Trophoblast cell (in vitro differentiated cells and primary cell): Measurements from ENCODE around the gene EDIL3.

Source experiments
- DNase-seq, 2 donors: peaks; one replicate each; pipeline ENCODE4 v3.0.0-alpha.2; 2016
- H2AFZ ChIP-seq: 2 replicates; pipeline ENCODE4 v1.6.1; 2013; ENCODE audit warnings: low read length, moderate library complexity, mild to moderate bottlenecking; ENCODE audit not compliant: insufficient read depth, poor library complexity
- H2AK5ac ChIP-seq: 2 replicates; pipeline ENCODE4 v1.6.1; 2013; ENCODE audit warnings: mild to moderate bottlenecking, low read length
- H2BK120ac ChIP-seq: 2 replicates; pipeline ENCODE4 v1.6.1; 2013; ENCODE audit warnings: low read length, mild to moderate bottlenecking, moderate library complexity; ENCODE audit not compliant: insufficient read depth, poor library complexity
- H2BK12ac ChIP-seq: 2 replicates; pipeline ENCODE4 v1.6.1; 2013; ENCODE audit warnings: mild to moderate bottlenecking, low read length, moderate library complexity
- H2BK5ac ChIP-seq: 2 replicates; pipeline ENCODE4 v1.6.1; 2013; ENCODE audit warnings: low read length, low read depth, moderate library complexity, mild to moderate bottlenecking; ENCODE audit not compliant: poor library complexity
- H3K14ac ChIP-seq: 2 replicates; pipeline ENCODE4 v1.6.1; 2013; ENCODE audit warnings: mild to moderate bottlenecking, low read length
- H3K18ac ChIP-seq: 2 replicates; pipeline ENCODE4 v1.6.1; 2013; ENCODE audit warnings: mild to moderate bottlenecking, low read length
- H3K23ac ChIP-seq: 2 replicates; pipeline ENCODE4 v1.6.1; 2013; ENCODE audit warnings: low read length
- H3K27ac ChIP-seq: 2 replicates; pipeline ENCODE4 v1.5.1; 2013; ENCODE audit warnings: low read depth, mild to moderate bottlenecking, inconsistent platforms, low read length, moderate library complexity
- H3K27me3 ChIP-seq: 2 replicates; pipeline ENCODE4 v1.6.1; 2013; ENCODE audit warnings: inconsistent platforms, mild to moderate bottlenecking, low read length, moderate library complexity; ENCODE audit not compliant: insufficient read depth
- H3K36me3 ChIP-seq, 2 experiments: 1 replicate in 1 of 2; 2 replicates in 1 of 2; pipeline ENCODE4 v1.6.1; 2013; ENCODE audit warnings: low read length in 2 of 2, mild to moderate bottlenecking in 2 of 2, moderate library complexity in 1 of 2; ENCODE audit not compliant: insufficient read depth in 2 of 2, control insufficient read depth in 1 of 2
- H3K4ac ChIP-seq: 2 replicates; pipeline ENCODE4 v1.6.1; 2013; ENCODE audit warnings: low read depth, mild to moderate bottlenecking, low read length, moderate library complexity
- H3K4me1 ChIP-seq, 2 experiments: 1 replicate in 1 of 2; 2 replicates in 1 of 2; pipeline ENCODE4 v1.6.1; 2013; ENCODE audit warnings: low read length in 2 of 2, mild to moderate bottlenecking in 2 of 2, moderate library complexity in 1 of 2; ENCODE audit not compliant: insufficient read depth in 2 of 2, control insufficient read depth in 1 of 2
- H3K4me2 ChIP-seq: 2 replicates; pipeline ENCODE4 v1.6.1; 2013; ENCODE audit warnings: inconsistent platforms, mild to moderate bottlenecking, low read length, moderate library complexity
- H3K4me3 ChIP-seq: 2 replicates; pipeline ENCODE4 v1.5.1; 2013; ENCODE audit warnings: mild to moderate bottlenecking, low read depth, low read length, inconsistent platforms
- H3K79me1 ChIP-seq: one replicate; pipeline ENCODE4 v1.6.1; 2013; ENCODE audit warnings: low read length
- H3K79me2 ChIP-seq: 2 replicates; pipeline ENCODE4 v1.6.1; 2013; ENCODE audit warnings: low read length, mild to moderate bottlenecking; ENCODE audit not compliant: control insufficient read depth, insufficient read depth, poor library complexity
- H3K9ac ChIP-seq: 2 replicates; pipeline ENCODE4 v1.6.1; 2013; ENCODE audit warnings: mild to moderate bottlenecking, low read length
- H3K9me3 ChIP-seq: 2 replicates; pipeline ENCODE4 v1.6.1; 2013; ENCODE audit warnings: low read depth, mild to moderate bottlenecking, control low read depth, inconsistent platforms, low read length; ENCODE audit not compliant: insufficient read depth
- H4K12ac ChIP-seq: 2 replicates; pipeline ENCODE4 v1.6.1; 2013; ENCODE audit warnings: low read depth, mild to moderate bottlenecking, low read length, moderate library complexity
- H4K8ac ChIP-seq: 2 replicates; pipeline ENCODE4 v1.6.1; 2013; ENCODE audit warnings: low read depth, mild to moderate bottlenecking, low read length, moderate library complexity
- H4K91ac ChIP-seq: one replicate; pipeline ENCODE4 v1.6.1; 2013; ENCODE audit warnings: low read depth, mild to moderate bottlenecking, low read length, moderate library complexity
- WGBS: extraction: QIAGEN DNeasy Blood & Tissue Kit; methylation state at CpG from one replicate; pipeline ENCODE4 v1.1.7; 2013; ENCODE audit warnings: missing lambda C conversion rate; ENCODE audit not compliant: insufficient read length, insufficient coverage; ENCODE audit errors: extremely low coverage; 5-methylcytosine and 5-hydroxymethylcytosine counted together

The EDIL3 gene

DNA sequence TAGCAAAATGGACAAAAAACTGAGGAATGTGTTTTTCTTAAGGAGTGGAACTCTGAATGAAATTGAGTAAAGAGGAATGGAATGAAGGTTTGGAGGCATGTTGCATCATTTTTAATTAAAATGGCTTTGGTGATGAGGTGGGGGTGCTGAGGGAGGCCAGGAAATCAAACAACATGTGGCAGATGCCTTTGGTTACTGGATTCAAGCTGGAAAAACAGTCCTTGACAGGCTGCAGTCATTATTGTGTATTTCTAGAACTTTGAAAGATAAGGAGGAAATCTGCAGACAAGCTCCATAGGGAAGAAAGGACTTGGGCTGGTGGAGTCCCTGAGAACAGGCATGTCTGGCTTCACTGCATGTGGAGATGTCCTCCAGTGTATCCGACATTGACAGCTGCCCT lies 460.5 kb downstream of the EDIL3 start:
- Histone ChIP-seq H3K4me1 (peaks cover 5 to 7% of the 10 kb centered on the region in 2 experiments), H4K12ac (no peak overlapping the region), H3K9me3 (no peaks in the 10 kb centered on the region), H4K8ac (no peak overlapping the region), H2AFZ (no peak overlapping the region), H3K23ac (no peak overlapping the region), H3K18ac (no peak overlapping the region), H3K79me1 (peaks cover 11% of the 10 kb centered on the region), H2AK5ac (peak overlapping the region; percentile 22), H3K36me3 (no peaks in the 10 kb centered on the region), H3K27ac (peak overlapping the region; percentile 46), H2BK120ac (peak overlapping the region; percentile 76), H3K27me3 (no peaks in the 10 kb centered on the region), H3K4me2 (no peak overlapping the region), H3K4ac (no peak overlapping the region), H2BK12ac (peak overlapping the region; percentile 59), H3K14ac (peak overlapping the region; percentile 3), H3K9ac (no peak overlapping the region), H3K79me2 (no peaks in the 10 kb centered on the region), H3K4me3 (no peak overlapping the region), H2BK5ac (peak overlapping the region; percentile 42), H4K91ac (peak overlapping the region; percentile 50)
- DNase-seq: no peak
- WGBS: no CpG with 5 or more reads among the region's 1 CpG

GRCh38 chr5:83922699-83923098 lies 462.0 kb downstream of the EDIL3 start:
- H3K4ac ChIP-seq: no peak overlapping the region
- no peak overlapping the region for H3K18ac ChIP-seq
- no peak overlapping the region for H4K8ac ChIP-seq
- H2BK120ac ChIP-seq: no peak overlapping the region
- no peaks in the 10 kb centered on the region for H3K36me3 ChIP-seq
- WGBS: no CpG with 5 or more reads among the region's 4 CpGs
- no peak overlapping the region for H3K27ac ChIP-seq
- peak overlapping the region; percentile 55 for H2BK12ac ChIP-seq
- no peak overlapping the region for H2BK5ac ChIP-seq
- no peak overlapping the region for H3K14ac ChIP-seq
- H3K4me1 ChIP-seq: peaks cover 5 to 7% of the 10 kb centered on the region in 2 experiments
- no peak overlapping the region for H4K91ac ChIP-seq
- H3K23ac ChIP-seq: no peak overlapping the region
- H3K4me2 ChIP-seq: no peak overlapping the region
- H3K79me2 ChIP-seq: no peaks in the 10 kb centered on the region
- no peak overlapping the region for H3K4me3 ChIP-seq
- no peaks in the 10 kb centered on the region for H3K27me3 ChIP-seq
- H3K9ac ChIP-seq: no peak overlapping the region
- no peaks in the 10 kb centered on the region for H3K9me3 ChIP-seq
- no peak overlapping the region for H2AFZ ChIP-seq
- peak overlapping the region; percentile 9 for H2AK5ac ChIP-seq
- H3K79me1 ChIP-seq: peaks cover 11% of the 10 kb centered on the region
- DNase-seq: no peak
- H4K12ac ChIP-seq: no peak overlapping the region

DNA sequence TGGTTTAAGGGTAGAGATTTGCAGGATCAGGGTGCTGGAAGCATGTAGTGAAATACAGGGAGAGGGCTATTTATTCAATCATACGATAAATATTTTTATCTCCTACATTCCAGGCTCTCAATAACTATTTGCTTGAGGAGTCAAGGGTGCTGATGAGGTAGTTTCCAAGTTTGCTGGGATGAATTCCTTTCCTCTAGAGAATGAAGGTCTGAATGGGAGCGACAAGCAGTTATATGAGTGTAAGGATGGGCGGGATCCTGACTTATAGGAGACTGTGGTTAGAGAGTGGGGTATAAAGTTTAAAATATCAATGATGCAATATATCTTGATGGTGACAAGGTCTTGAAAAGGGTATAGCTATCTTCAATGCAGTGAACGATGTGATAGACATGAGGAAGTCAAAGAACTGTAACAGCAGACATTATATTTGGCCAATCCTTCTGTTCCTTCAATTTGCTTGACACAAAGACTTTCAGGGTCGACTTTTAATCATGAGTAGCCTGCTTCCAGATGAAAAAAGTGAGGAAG lies 462.9 kb downstream of the EDIL3 start:
- no peak overlapping the region for H3K23ac ChIP-seq
- H3K36me3 ChIP-seq: no peaks in the 10 kb centered on the region
- no peak overlapping the region for H3K18ac ChIP-seq
- H3K9ac ChIP-seq: no peak overlapping the region
- H3K14ac ChIP-seq: no peak overlapping the region
- H2AK5ac ChIP-seq: no peak overlapping the region
- no peak overlapping the region for H3K4ac ChIP-seq
- peaks cover 3 to 7% of the 10 kb centered on the region in 2 experiments for H3K4me1 ChIP-seq
- no peaks in the 10 kb centered on the region for H3K27me3 ChIP-seq
- H2BK12ac ChIP-seq: no peak overlapping the region
- no peak overlapping the region for H3K4me2 ChIP-seq
- no peak overlapping the region for H2BK5ac ChIP-seq
- H2BK120ac ChIP-seq: no peak overlapping the region
- no peak overlapping the region for H3K27ac ChIP-seq
- H3K79me1 ChIP-seq: peaks cover 11% of the 10 kb centered on the region
- no peak overlapping the region for H4K8ac ChIP-seq
- no peaks in the 10 kb centered on the region for H3K79me2 ChIP-seq
- no peak overlapping the region for H2AFZ ChIP-seq
- H4K91ac ChIP-seq: no peak overlapping the region
- no peak overlapping the region for H3K4me3 ChIP-seq
- DNase-seq: no peak
- H4K12ac ChIP-seq: no peak overlapping the region
- H3K9me3 ChIP-seq: no peaks in the 10 kb centered on the region
- WGBS: no CpG with 5 or more reads among the region's 5 CpGs

DNA sequence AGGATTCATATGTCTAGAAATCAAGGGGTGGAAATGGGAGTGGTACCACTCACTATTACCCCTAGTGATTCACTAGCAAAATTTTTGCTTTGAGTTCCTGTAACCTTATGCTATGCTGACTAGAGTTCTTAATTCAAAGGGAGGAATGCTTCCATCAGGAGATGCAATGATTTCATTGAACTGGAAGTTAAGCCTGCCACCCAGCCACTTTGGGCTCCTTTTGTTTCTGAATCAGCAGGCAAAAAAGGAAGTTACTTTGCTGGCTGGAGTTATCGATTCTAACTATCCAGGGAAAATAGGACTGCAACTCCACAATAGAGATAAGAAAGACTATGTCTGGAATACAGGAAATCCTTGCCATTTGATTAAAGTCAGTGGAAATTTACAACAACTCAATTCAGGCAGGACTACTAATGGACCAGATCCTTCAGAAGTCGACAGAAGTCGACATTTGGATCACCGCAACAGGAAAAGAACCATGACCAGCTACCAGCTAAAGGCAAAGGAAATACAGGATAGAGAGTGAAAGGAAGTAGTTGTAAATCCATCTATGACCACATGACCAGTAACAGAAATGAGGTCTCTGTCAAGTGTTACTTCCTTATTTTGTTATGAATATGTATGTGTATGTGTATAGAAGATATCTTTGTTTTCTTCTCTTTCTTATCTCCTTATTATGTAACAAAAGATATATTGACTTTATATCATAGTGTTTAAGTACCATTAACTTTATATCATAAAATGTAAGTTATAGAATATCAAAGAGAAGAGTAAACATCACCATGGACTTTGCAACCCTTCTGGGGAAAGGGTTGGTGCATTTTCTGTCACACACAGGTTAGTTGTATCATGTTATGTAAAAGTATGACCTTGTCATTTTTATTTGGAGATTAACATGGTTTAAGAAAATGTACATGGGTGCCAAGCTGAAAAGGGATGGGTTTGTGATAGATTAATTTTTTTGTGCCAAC lies 465.3 kb downstream of the EDIL3 start:
- H3K4ac ChIP-seq: no peak overlapping the region
- H3K79me1 ChIP-seq: peaks cover 6% of the 10 kb centered on the region
- H3K4me3 ChIP-seq: no peak overlapping the region
- no peaks in the 10 kb centered on the region for H3K9me3 ChIP-seq
- H2BK5ac ChIP-seq: no peak overlapping the region
- no peak overlapping the region for H2BK120ac ChIP-seq
- H3K14ac ChIP-seq: no peak overlapping the region
- peaks cover 2 to 3% of the 10 kb centered on the region in 2 experiments for H3K4me1 ChIP-seq
- no peak overlapping the region for H2AK5ac ChIP-seq
- H3K36me3 ChIP-seq: no peaks in the 10 kb centered on the region
- WGBS: no CpG with 5 or more reads among the region's 4 CpGs
- H4K12ac ChIP-seq: no peak overlapping the region
- H3K27ac ChIP-seq: no peak overlapping the region
- H4K91ac ChIP-seq: no peak overlapping the region
- no peak overlapping the region for H3K18ac ChIP-seq
- H3K4me2 ChIP-seq: no peak overlapping the region
- no peaks in the 10 kb centered on the region for H3K79me2 ChIP-seq
- H3K9ac ChIP-seq: no peak overlapping the region
- DNase-seq: no peak
- H3K27me3 ChIP-seq: no peaks in the 10 kb centered on the region
- no peak overlapping the region for H2BK12ac ChIP-seq
- no peak overlapping the region for H4K8ac ChIP-seq
- H2AFZ ChIP-seq: no peak overlapping the region
- no peak overlapping the region for H3K23ac ChIP-seq
